WERI-Rb-1 (cell line): Measurements from ENCODE around the gene PYCARD.

Source experiments
- DNase-seq: peaks from one replicate; pipeline ENCODE4 v3.0.0-alpha.2; 2020
- H3K27ac ChIP-seq: fragments of 250-450 bp; sonication (Bioruptor Pico); 2 replicates; pipeline ENCODE4 v1.5.1; 2020; ENCODE audit warnings: mild to moderate bottlenecking, moderate library complexity
- H3K27me3 ChIP-seq: fragments of 250-450 bp; sonication (Bioruptor Pico); 2 replicates; pipeline ENCODE4 v1.5.1; 2021; ENCODE audit warnings: mild to moderate bottlenecking, low read depth, moderate library complexity; ENCODE audit not compliant: insufficient read depth, severe bottlenecking
- H3K36me3 ChIP-seq: fragments of 250-450 bp; sonication (Bioruptor Pico); 2 replicates; pipeline ENCODE4 v1.5.1; 2020; ENCODE audit warnings: mild to moderate bottlenecking, moderate library complexity
- H3K4me3 ChIP-seq: 2 replicates; pipeline ENCODE4 v1.5.1; 2011; ENCODE audit warnings: low read depth, mild to moderate bottlenecking, control low read depth, low read length
- H3K9me3 ChIP-seq: fragments of 250-450 bp; sonication (Bioruptor Pico); 2 replicates; pipeline ENCODE4 v1.5.1; 2021; ENCODE audit warnings: mild to moderate bottlenecking, moderate library complexity; ENCODE audit not compliant: severe bottlenecking
- TF ChIP-seq, protein P1 (sequence below): IDR thresholded peaks from 2 replicates; pipeline ENCODE4 v1.5.1; 2011; ENCODE audit warnings: low read depth, mild to moderate bottlenecking, control low read depth, inconsistent platforms, low read length

PYCARD gene

DNA sequence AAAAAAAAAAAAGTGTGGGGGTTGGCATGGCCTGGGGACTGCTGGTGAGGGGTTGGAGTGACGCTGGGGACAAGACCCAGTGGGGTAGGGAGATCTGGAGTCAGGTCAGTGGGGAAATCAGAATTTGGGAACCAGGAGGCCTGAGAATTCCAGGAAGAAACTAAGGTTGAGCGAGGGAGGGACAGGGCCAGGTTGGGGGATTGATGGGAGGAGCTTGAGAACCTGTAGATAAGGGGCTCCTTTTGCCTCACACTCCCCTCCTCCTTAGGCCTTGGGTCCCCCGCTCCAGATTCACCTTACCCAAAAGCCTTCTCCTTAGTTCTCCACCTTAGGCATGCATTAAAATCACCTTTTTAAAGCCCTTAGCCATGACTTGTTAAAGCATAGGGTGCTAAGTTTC lies 22.6 kb upstream of the PYCARD start:
- TF ChIP-seq, protein P1, sequence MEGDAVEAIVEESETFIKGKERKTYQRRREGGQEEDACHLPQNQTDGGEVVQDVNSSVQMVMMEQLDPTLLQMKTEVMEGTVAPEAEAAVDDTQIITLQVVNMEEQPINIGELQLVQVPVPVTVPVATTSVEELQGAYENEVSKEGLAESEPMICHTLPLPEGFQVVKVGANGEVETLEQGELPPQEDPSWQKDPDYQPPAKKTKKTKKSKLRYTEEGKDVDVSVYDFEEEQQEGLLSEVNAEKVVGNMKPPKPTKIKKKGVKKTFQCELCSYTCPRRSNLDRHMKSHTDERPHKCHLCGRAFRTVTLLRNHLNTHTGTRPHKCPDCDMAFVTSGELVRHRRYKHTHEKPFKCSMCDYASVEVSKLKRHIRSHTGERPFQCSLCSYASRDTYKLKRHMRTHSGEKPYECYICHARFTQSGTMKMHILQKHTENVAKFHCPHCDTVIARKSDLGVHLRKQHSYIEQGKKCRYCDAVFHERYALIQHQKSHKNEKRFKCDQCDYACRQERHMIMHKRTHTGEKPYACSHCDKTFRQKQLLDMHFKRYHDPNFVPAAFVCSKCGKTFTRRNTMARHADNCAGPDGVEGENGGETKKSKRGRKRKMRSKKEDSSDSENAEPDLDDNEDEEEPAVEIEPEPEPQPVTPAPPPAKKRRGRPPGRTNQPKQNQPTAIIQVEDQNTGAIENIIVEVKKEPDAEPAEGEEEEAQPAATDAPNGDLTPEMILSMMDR, result no peak
- Histone ChIP-seq H3K27ac (no peak overlapping the region), H3K4me3 (no peak overlapping the region), H3K27me3 (peaks cover 35% of the 10 kb centered on the region), H3K36me3 (no peaks in the 10 kb centered on the region), H3K9me3 (no peaks in the 10 kb centered on the region)
- DNase-seq, result no peak

DNA sequence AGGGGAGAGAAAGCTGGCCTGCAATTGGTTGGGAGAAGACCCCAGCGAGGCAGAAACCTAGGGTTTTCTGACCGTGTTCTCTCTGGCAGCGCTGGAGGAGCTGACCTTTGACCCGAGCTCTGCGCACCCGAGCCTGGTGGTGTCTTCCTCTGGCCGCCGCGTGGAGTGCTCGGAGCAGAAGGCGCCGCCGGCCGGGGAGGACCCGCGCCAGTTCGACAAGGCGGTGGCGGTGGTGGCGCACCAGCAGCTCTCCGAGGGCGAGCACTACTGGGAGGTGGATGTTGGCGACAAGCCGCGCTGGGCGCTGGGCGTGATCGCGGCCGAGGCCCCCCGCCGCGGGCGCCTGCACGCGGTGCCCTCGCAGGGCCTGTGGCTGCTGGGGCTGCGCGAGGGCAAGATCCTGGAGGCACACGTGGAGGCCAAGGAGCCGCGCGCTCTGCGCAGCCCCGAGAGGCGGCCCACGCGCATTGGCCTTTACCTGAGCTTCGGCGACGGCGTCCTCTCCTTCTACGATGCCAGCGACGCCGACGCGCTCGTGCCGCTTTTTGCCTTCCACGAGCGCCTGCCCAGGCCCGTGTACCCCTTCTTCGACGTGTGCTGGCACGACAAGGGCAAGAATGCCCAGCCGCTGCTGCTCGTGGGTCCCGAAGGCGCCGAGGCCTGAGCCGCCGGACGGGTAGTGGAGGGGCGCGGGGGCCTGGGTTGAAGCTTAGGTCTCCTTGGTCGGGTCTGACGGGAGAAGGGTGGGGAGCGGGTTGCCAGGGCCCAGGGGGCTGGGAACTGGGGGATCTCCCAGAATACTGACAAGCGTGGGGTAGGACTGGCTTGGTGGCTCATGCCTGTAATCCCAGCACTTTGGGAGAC lies 21.8 kb upstream of the PYCARD start:
- DNase-seq, result no peak
- H3K36me3 ChIP-seq, result no peaks in the 10 kb centered on the region
- H3K27ac ChIP-seq, result no peak overlapping the region
- H3K9me3 ChIP-seq, result no peaks in the 10 kb centered on the region
- H3K27me3 ChIP-seq, result peaks cover 33% of the 10 kb centered on the region
- TF ChIP-seq, protein P1, result no peak
- H3K4me3 ChIP-seq, result no peak overlapping the region

DNA sequence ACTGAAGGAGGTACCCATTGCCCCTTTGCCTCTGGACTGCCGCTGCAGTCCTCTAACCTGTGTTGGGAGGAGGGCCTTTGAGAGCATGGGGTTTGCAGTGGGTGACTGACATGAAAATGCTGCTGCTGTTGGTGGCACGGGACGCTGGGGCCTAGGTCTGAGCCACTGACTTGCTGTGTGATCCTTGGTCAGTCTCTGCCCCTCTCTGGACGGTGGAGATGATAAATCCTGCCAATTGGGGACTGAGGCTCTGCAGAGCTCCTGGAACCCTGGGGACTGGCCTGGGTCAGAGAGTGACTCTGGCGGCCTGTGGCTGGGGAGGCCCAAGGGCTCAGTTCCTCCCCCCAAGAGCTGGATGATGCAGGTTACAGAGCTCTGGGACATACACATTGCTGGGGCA lies 20.5 kb upstream of the PYCARD start:
- H3K27me3 ChIP-seq, result peaks cover 41% of the 10 kb centered on the region
- no peak overlapping the region for H3K27ac ChIP-seq
- DNase-seq, result no peak
- no peaks in the 10 kb centered on the region for H3K36me3 ChIP-seq
- TF ChIP-seq, protein P1, result no peak
- no peaks in the 10 kb centered on the region for H3K9me3 ChIP-seq
- no peak overlapping the region for H3K4me3 ChIP-seq

DNA sequence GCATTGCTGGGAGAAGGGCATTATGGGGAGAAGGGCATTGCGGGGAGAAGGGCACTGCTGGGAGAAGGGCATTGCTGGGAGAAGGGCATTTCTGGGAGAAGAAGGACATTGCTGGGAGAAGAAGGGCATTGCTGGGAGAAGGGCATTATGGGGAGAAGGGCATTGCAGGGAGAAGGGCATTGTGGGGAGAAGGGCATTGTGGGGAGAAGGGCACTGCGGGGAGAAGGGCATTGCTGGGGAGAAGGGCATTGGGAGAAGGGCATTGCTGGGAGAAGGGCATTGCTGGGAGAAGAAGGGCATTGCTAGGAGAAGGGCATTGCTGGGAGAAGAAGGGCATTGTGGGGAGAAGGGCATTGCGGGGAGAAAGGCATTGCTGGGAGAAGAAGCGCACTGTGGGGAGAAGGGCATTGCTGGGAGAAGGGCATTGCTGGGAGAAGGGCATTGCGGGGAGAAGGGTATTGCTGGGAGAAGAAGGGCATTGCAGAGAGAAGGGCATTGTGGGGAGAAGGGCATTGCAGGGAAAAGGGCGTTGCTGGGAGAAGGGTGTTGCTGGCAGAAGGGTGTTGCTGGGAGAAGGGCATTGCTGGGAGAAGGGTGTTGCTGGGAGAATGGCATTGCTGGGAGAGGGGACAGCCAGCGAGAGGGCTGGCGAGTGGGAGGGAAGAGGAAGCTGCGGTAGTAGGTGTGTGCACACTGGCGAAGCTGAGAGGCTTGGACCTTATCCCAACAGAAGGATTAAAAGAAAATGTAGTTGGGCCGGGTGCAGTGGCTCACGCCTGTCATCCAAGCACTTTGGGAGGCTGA lies 19.0 kb upstream of the PYCARD start:
- no peak for DNase-seq
- Histone ChIP-seq H3K9me3 (no peaks in the 10 kb centered on the region), H3K27ac (no peak overlapping the region), H3K27me3 (peaks cover 46% of the 10 kb centered on the region), H3K36me3 (no peaks in the 10 kb centered on the region), H3K4me3 (no peak overlapping the region)
- TF ChIP-seq, protein P1, result no peak

DNA sequence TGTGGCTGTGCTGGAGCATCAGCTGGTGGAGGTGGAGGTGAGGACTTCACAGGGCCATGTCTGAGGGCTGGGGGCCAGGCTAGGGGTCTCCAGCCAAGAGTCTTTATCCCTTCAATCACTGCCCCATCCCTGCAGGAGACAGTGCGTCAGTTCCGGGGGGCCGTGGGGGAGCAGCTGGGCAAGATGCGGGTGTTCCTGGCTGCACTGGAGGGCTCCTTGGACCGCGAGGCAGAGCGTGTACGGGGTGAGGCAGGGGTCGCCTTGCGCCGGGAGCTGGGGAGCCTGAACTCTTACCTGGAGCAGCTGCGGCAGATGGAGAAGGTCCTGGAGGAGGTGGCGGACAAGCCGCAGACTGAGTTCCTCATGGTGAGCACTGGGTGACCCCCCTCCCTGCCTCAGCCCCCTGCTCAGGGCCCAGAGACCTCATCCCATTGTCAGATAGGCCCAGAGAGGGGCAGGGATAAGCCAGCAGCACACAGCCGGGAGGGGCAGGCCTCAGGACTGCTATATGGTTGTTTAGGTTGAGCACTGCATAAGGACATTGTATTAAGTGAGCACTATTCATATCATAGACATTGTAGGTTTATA lies 16.7 kb upstream of the PYCARD start:
- Histone ChIP-seq H3K27ac (no peak overlapping the region), H3K36me3 (no peaks in the 10 kb centered on the region), H3K27me3 (peaks cover 65% of the 10 kb centered on the region), H3K9me3 (no peaks in the 10 kb centered on the region), H3K4me3 (no peak overlapping the region)
- TF ChIP-seq, protein P1, result no peak
- DNase-seq, result no peak
